Thyroid gland (tissue), 4 donors: ENCODE data around the gene ZNF185.

ENCODE experiments used
- POLR2A ChIP-seq, 2 donors: fragments of 450-650 bp; IDR thresholded peaks; one replicate each; pipeline ENCODE4 v1.6.1; 2017; ENCODE audit warnings: antibody characterized with exemption in 2 of 2, mild to moderate bottlenecking in 2 of 2, moderate library complexity in 1 of 2
- TF ChIP-seq, protein P1 (sequence below), 6 experiments: fragments of 200-600 bp in 3 of 6; fragments of 450-650 bp in 3 of 6; sonication (generic) in 3 of 6; IDR thresholded peaks; one replicate each; pipeline ENCODE4 v1.5.1; 2016 to 2019; ENCODE audit warnings: antibody characterized with exemption in 6 of 6, mild to moderate bottlenecking in 2 of 6, inconsistent platforms in 1 of 6, moderate library complexity in 1 of 6

- TF ChIP-seq, protein P1, sequence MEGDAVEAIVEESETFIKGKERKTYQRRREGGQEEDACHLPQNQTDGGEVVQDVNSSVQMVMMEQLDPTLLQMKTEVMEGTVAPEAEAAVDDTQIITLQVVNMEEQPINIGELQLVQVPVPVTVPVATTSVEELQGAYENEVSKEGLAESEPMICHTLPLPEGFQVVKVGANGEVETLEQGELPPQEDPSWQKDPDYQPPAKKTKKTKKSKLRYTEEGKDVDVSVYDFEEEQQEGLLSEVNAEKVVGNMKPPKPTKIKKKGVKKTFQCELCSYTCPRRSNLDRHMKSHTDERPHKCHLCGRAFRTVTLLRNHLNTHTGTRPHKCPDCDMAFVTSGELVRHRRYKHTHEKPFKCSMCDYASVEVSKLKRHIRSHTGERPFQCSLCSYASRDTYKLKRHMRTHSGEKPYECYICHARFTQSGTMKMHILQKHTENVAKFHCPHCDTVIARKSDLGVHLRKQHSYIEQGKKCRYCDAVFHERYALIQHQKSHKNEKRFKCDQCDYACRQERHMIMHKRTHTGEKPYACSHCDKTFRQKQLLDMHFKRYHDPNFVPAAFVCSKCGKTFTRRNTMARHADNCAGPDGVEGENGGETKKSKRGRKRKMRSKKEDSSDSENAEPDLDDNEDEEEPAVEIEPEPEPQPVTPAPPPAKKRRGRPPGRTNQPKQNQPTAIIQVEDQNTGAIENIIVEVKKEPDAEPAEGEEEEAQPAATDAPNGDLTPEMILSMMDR (IDR thresholded peaks at IDR 0.05) = no peak
- no peak for TF ChIP-seq POLR2A (IDR thresholded peaks at IDR 0.05)
Measured at GRCh38 chrX:152928761-152929400, 31.0 kb downstream of the ZNF185 start.
